Measurements from ENCODE around the gene CRYGN.

DNA sequence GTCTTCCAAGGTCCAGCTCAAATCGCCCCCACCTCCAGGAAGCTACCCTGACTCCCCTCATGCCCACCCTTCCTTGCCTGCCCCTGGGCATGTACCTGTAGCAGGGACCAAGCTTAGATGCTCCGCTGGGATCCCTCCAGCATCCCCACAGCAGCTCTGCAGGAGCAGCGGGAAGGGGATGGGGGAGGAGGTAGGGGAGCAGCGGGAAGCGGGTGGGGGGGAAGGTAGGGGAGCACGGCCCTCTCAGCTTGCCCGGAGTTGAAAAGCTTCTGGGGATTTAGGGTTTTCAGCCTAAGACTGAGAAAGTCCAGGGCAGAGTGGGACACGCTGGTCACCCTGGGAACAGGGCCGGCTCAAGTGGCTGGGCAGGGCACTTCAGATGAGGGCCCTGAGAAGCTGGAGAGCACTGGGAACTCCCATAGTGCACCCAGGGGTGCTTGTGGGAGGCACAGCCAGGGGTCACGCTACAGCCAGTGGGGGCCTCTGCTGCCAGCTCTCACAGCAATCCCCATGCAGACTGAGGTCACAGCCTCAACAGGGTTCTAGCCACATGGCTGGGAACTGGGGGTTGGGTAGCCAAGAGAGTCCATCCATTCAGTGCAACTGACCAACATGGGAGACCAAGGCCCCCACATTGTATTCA is 43.5 kb downstream of the CRYGN start:
- no peak for TF ChIP-seq POLR2A (IDR thresholded peaks at IDR 0.05)
- TF ChIP-seq, protein P1, sequence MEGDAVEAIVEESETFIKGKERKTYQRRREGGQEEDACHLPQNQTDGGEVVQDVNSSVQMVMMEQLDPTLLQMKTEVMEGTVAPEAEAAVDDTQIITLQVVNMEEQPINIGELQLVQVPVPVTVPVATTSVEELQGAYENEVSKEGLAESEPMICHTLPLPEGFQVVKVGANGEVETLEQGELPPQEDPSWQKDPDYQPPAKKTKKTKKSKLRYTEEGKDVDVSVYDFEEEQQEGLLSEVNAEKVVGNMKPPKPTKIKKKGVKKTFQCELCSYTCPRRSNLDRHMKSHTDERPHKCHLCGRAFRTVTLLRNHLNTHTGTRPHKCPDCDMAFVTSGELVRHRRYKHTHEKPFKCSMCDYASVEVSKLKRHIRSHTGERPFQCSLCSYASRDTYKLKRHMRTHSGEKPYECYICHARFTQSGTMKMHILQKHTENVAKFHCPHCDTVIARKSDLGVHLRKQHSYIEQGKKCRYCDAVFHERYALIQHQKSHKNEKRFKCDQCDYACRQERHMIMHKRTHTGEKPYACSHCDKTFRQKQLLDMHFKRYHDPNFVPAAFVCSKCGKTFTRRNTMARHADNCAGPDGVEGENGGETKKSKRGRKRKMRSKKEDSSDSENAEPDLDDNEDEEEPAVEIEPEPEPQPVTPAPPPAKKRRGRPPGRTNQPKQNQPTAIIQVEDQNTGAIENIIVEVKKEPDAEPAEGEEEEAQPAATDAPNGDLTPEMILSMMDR (IDR thresholded peaks at IDR 0.05) = no peak
